ENCODE results near the gene RSPH3. TPM values are rescaled to one million over a fixed set of nuclear protein-coding genes. Genes with fewer than 3 reads are reported as not detected.
"Not testable (repeated sequence)": the region's sequence is repeated elsewhere in the genome, so short reads cannot be mapped to it uniquely, and the experiment has no call there.

Gene RSPH3
- total RNA-seq, 2 experiments from 2014 or later = 6.5 to 9.3 TPM

DNA sequence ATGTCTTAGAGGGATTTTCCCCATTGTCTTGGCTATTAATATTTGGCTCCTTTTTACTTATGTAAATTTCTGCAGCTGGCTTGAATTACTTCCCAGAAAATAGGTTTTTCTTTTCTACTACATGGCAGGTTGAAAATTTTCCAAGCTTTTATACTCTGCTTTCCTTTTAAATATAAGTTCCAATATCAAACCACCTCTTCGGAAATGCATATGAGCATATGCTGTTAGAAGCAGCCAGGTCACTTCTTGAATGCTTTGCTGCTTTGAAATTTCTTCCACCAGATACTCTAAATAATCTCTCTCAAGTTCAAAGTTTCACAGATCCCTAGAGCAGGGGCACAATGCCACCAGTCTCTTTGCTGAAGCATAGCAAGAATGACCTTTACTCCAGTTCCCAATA is 25.2 kb upstream of the RSPH3 start:
- H3K4me3 Mint-ChIP-seq; ATAC-seq; H3K27ac Mint-ChIP-seq; DNase-seq; intact Hi-C loops (cut with DNase I, micrococcal nuclease); H3K27me3 Mint-ChIP-seq; POLR2A ChIA-PET: not testable (repeated sequence)
- H3K9me3 Mint-ChIP-seq (ENCODE audit: low read depth) = peaks cover 32% of the 10 kb centered on the region
- CTCF ChIA-PET = interaction anchor here (0.8 to 1.4 kb wide), 3 partner anchors 13 to 16 kb away, joined by 3 to 5 read pairs (median 4); no protein-coding TSS in a partner anchor
- H3K36me3 Mint-ChIP-seq (ENCODE audit: low read depth) = peaks cover 38% of the 10 kb centered on the region
- peaks cover 24% of the 10 kb centered on the region for H3K4me1 Mint-ChIP-seq

DNA sequence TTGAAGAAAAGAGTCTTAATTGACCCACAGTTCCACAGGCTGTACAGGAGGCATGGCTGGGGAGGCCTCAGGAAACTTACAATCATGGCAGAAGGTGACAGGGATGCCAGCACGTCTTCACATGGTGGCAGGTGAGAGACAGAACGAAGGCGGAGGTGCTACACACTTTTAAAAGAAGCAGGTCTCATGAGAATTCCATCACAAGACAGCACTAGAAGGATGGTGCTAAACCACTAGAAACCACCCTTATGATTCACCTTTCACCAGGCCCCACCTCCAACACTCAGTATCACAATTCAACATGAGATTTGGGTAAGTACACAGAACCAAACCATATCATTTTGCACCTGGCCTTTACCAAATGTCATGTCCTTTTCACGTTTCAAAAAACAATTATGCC is 23.9 kb upstream of the RSPH3 start:
- POLR2A ChIA-PET = interaction anchor here (0.6 kb wide), 1 partner anchor 1438 kb away, joined by 3 read pairs; no protein-coding TSS in a partner anchor
- Mint-ChIP-seq H3K36me3 (ENCODE audit: low read depth) (peaks cover 47% of the 10 kb centered on the region), H3K9me3 (ENCODE audit: low read depth) (peaks cover 32% of the 10 kb centered on the region), H3K27me3 (no peaks in the 10 kb centered on the region), H3K27ac (peak overlapping the region; percentile 67), H3K4me1 (peaks cover 36% of the 10 kb centered on the region), H3K4me3 (no peak overlapping the region)
- CTCF ChIA-PET = interaction anchor here (1.4 kb wide), 1 partner anchor 18 kb away, joined by 3 read pairs; no protein-coding TSS in a partner anchor
- peak; percentile 97 for ATAC-seq
- intact Hi-C loops (cut with DNase I, micrococcal nuclease) = loop anchor here in 1 of 2 experiments (1.0 kb wide), 1 partner anchor 15 kb away; no protein-coding TSS in a partner anchor
- DNase-seq = peak; percentile 67

DNA sequence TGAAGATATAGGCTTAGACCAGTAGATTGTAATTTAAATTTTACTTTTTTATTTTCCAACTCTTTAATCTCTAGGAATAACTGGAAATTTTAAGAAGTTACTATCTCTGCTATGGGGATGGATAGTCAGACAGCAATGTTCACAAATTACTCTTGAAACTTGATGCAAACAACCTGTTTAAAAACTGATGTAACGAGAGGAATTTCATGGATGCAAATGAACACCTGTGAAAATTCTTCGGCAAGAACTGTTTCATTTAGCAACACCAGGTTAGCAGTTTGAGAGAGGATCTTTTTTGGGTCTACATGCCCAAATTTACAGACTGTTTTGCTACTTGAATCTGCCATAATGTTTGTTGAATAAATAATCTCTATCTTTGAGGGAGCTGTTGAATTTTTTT is 20.0 kb upstream of the RSPH3 start:
- ATAC-seq = no peak
- peaks cover 36% of the 10 kb centered on the region for H3K36me3 Mint-ChIP-seq (ENCODE audit: low read depth)
- ChIA-PET POLR2A (no interaction called here), CTCF (interaction anchor here (0.7 to 1.2 kb wide), 3 partner anchors 13 to 84 kb away, joined by 3 read pairs; no protein-coding TSS in a partner anchor)
- H3K4me1 Mint-ChIP-seq = peaks cover 60% of the 10 kb centered on the region
- H3K27ac Mint-ChIP-seq = no peak overlapping the region
- no peak overlapping the region for H3K4me3 Mint-ChIP-seq
- no peaks in the 10 kb centered on the region for H3K27me3 Mint-ChIP-seq
- intact Hi-C loops (cut with DNase I, micrococcal nuclease) = no loop called here
- peaks cover 23% of the 10 kb centered on the region for H3K9me3 Mint-ChIP-seq (ENCODE audit: low read depth)
- no peak for DNase-seq

- Mint-ChIP-seq H3K9me3 (ENCODE audit: low read depth) (peaks cover 13% of the 10 kb centered on the region), H3K4me1 (peaks cover 64% of the 10 kb centered on the region), H3K4me3 (no peak overlapping the region), H3K27me3 (no peaks in the 10 kb centered on the region), H3K36me3 (ENCODE audit: low read depth) (peaks cover 17% of the 10 kb centered on the region), H3K27ac (peak overlapping the region; percentile 81)
- CTCF ChIA-PET = interaction anchor here (0.7 to 21.2 kb wide), 23 partner anchors 10 to 1257 kb away, joined by 3 to 413 read pairs (median 5); partner anchors contain the start of genes RSPH3 and TAGAP
- DNase-seq = no peak
- POLR2A ChIA-PET = interaction anchor here (0.6 to 1.7 kb wide), 16 partner anchors 9 to 458 kb away, joined by 3 to 21 read pairs (median 5); partner anchors contain the start of genes DYNLT1, RSPH3, SYTL3 and TAGAP
- ATAC-seq = peak; percentile 92
- intact Hi-C loops (cut with DNase I, micrococcal nuclease) = loop anchor here (1.0 to 5.0 kb wide), 8 partner anchors 18 to 369 kb away; partner anchors contain the start of gene RSPH3 (in 2 of the 2)
Measured at GRCh38 chr6:159017757-159018559, 18.0 kb upstream of the RSPH3 start.

GRCh38 chr6:159014406-159014805 is 14.4 kb upstream of the RSPH3 start:
- Mint-ChIP-seq H3K4me1 (peaks cover 67% of the 10 kb centered on the region), H3K27me3 (no peaks in the 10 kb centered on the region), H3K27ac (no peak overlapping the region), H3K36me3 (ENCODE audit: low read depth) (peaks cover 7% of the 10 kb centered on the region), H3K9me3 (ENCODE audit: low read depth) (peaks cover 2% of the 10 kb centered on the region), H3K4me3 (no peak overlapping the region)
- DNase-seq (no peak), ATAC-seq (no peak)
- intact Hi-C loops (cut with DNase I, micrococcal nuclease) = no loop called here
- CTCF ChIA-PET = interaction anchor here (0.6 to 21.2 kb wide), 5 partner anchors 9 to 132 kb away, joined by 3 to 413 read pairs (median 4); no protein-coding TSS in a partner anchor
- POLR2A ChIA-PET = no interaction called here

DNA sequence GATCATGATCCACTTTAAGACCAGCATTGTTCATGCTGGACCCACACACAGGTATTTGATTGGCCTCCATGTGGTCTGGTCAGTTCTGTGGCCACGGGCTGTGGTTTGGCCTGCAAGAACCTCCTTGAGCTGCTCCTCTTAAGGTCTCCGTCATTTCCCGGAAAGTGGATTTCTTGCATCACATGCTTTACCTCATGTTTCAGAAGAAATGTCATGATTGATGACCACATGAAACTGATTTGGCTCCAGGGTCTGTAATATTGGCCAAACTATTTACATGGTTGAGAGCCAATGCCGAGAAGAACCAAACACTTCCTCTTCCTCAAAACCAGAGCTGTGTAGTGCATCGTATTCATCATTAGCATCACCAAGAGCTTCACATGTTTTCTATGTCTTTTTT is 13.2 kb upstream of the RSPH3 start:
- ChIA-PET CTCF (interaction anchor here (0.7 to 21.2 kb wide), 4 partner anchors 26 to 140 kb away, joined by 3 to 413 read pairs (median 3); no protein-coding TSS in a partner anchor), POLR2A (interaction anchor here (0.7 kb wide), 1 partner anchor 28 kb away, joined by 3 read pairs; no protein-coding TSS in a partner anchor)
- H3K27me3 Mint-ChIP-seq = no peaks in the 10 kb centered on the region
- no peak for ATAC-seq
- H3K27ac Mint-ChIP-seq = peak overlapping the region; percentile 55
- peaks cover 2% of the 10 kb centered on the region for H3K9me3 Mint-ChIP-seq (ENCODE audit: low read depth)
- H3K36me3 Mint-ChIP-seq (ENCODE audit: low read depth) = peaks cover 2% of the 10 kb centered on the region
- H3K4me3 Mint-ChIP-seq = no peak overlapping the region
- H3K4me1 Mint-ChIP-seq = peaks cover 64% of the 10 kb centered on the region
- no peak for DNase-seq
- intact Hi-C loops (cut with DNase I, micrococcal nuclease) = no loop called here

GRCh38 chr6:159012201-159012600 is 12.2 kb upstream of the RSPH3 start:
- DNase-seq = no peak
- no peak overlapping the region for H3K27ac Mint-ChIP-seq
- H3K4me3 Mint-ChIP-seq = no peak overlapping the region
- peaks cover 58% of the 10 kb centered on the region for H3K4me1 Mint-ChIP-seq
- ChIA-PET CTCF (interaction anchor here (0.6 to 21.2 kb wide), 3 partner anchors 30 to 122 kb away, joined by 3 to 413 read pairs (median 3); no protein-coding TSS in a partner anchor), POLR2A (no interaction called here)
- H3K27me3 Mint-ChIP-seq = no peaks in the 10 kb centered on the region
- no peak for ATAC-seq
- intact Hi-C loops (cut with DNase I, micrococcal nuclease) = no loop called here
- H3K9me3 Mint-ChIP-seq (ENCODE audit: low read depth) = peaks cover 2% of the 10 kb centered on the region
- H3K36me3 Mint-ChIP-seq (ENCODE audit: low read depth) = peaks cover 2% of the 10 kb centered on the region

GRCh38 chr6:159010037-159010612 is 10.1 kb upstream of the RSPH3 start:
- intact Hi-C loops (cut with DNase I, micrococcal nuclease) = not testable (repeated sequence)

GRCh38 chr6:159008656-159009288 is 8.8 kb upstream of the RSPH3 start:
- ATAC-seq (peak; percentile 74), DNase-seq (no peak)
- H3K9me3 Mint-ChIP-seq (ENCODE audit: low read depth) = no peaks in the 10 kb centered on the region
- no peak overlapping the region for H3K27ac Mint-ChIP-seq
- POLR2A ChIA-PET = interaction anchor here (1.4 to 1.6 kb wide), 3 partner anchors 9 to 101 kb away, joined by 3 to 5 read pairs (median 4); no protein-coding TSS in a partner anchor
- H3K27me3 Mint-ChIP-seq = no peaks in the 10 kb centered on the region
- CTCF ChIA-PET = interaction anchor here (0.7 to 21.2 kb wide), 29 partner anchors 9 to 216 kb away, joined by 3 to 413 read pairs (median 5); partner anchors contain the start of genes RSPH3 and TAGAP
- peak overlapping the region; percentile 7 for H3K4me3 Mint-ChIP-seq
- intact Hi-C loops (cut with DNase I, micrococcal nuclease) = loop anchor here (1.0 to 2.0 kb wide), 4 partner anchors 8 to 126 kb away; partner anchors contain the start of gene RSPH3 (in 1 of the 2)
- no peaks in the 10 kb centered on the region for H3K36me3 Mint-ChIP-seq (ENCODE audit: low read depth)
- peaks cover 36% of the 10 kb centered on the region for H3K4me1 Mint-ChIP-seq

More at GRCh38 chr6:159010037-159010612, 10.1 kb upstream of the RSPH3 start:
- ChIA-PET POLR2A (interaction anchor here (0.6 kb wide), 1 partner anchor 97 kb away, joined by 6 read pairs; no protein-coding TSS in a partner anchor), CTCF (interaction anchor here (0.6 to 21.2 kb wide), 15 partner anchors 9 to 842 kb away, joined by 3 to 413 read pairs (median 4); partner anchors contain the start of gene RSPH3)
- H3K4me3 Mint-ChIP-seq; H3K27ac Mint-ChIP-seq; H3K27me3 Mint-ChIP-seq; DNase-seq; ATAC-seq; H3K36me3 Mint-ChIP-seq (ENCODE audit: low read depth); H3K9me3 Mint-ChIP-seq (ENCODE audit: low read depth): not testable (repeated sequence)
- H3K4me1 Mint-ChIP-seq = peaks cover 48% of the 10 kb centered on the region

DNA sequence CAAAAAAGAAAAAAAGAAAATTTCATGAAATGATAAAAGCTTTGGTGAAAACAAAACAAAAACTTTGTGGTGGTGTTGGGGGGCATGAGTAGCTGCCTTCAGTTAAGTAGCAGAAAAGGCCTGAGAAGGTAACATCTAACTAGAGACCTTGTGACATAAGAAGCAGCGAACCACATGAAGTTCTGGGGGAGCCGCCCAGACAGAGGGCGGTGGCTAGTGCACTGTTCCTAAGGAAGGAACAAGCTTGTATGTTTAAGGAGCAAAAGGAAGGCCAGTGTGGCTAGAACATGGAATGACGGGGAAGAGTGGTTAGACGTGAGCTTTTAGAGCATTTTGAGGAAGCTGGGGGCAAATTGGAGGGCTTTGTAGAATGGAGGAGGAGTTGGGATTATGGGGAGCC is 7.5 kb upstream of the RSPH3 start:
- intact Hi-C loops (cut with DNase I, micrococcal nuclease) = no loop called here
- ATAC-seq (no peak), DNase-seq (no peak)
- no peaks in the 10 kb centered on the region for H3K9me3 Mint-ChIP-seq (ENCODE audit: low read depth)
- H3K4me3 Mint-ChIP-seq = no peak overlapping the region
- no peak overlapping the region for H3K27ac Mint-ChIP-seq
- H3K36me3 Mint-ChIP-seq (ENCODE audit: low read depth) = no peaks in the 10 kb centered on the region
- no peaks in the 10 kb centered on the region for H3K27me3 Mint-ChIP-seq
- H3K4me1 Mint-ChIP-seq = peaks cover 30% of the 10 kb centered on the region
- CTCF ChIA-PET = interaction anchor here (0.5 to 21.2 kb wide), 10 partner anchors 10 to 316 kb away, joined by 3 to 413 read pairs (median 19); partner anchors contain the start of gene TAGAP
- POLR2A ChIA-PET = no interaction called here

Data from activated CD4-positive, alpha-beta T cell treated with anti-CD3 and anti-CD28 coated beads for 36 hours (primary cell).